IMR-90 (cell line): Measurements from ENCODE around the gene DNM3. TPM values are rescaled to one million over a fixed set of nuclear protein-coding genes. Genes with fewer than 3 reads are reported as not detected.

Experiments used
- ATAC-seq: fragments of 200-7000 bp; cut with Tn5 transposase; 2 replicates; pipeline ENCODE4 v1.9.1; 2020; ENCODE audit warnings: low read depth, mild to moderate bottlenecking, moderate library complexity
- BruUV-seq: library from RNA; stranded (reverse); fragments of 400-500 nt; replicated peaks from 2 replicates; lab custom pipeline; 2021; lab: Mats Ljungman, UMichigan
- CTCF ChIA-PET: fragments of 300-600 bp; formaldehyde crosslinking; extraction: SDS; loops from one replicate; lab custom pipeline; 2021; ENCODE audit warnings: antibody characterized with exemption; lab: Yijun Ruan, JAX
- POLR2A ChIA-PET: fragments of 300-600 bp; sonication (Branson Sonifier 250); formaldehyde crosslinking; loops from one replicate; lab custom pipeline; 2022; ENCODE audit warnings: antibody characterized with exemption; ENCODE audit not compliant: unreplicated experiment; lab: Charles Lee
- DNase-seq: peaks from one replicate; pipeline ENCODE4 v3.0.0; 2013
- H2AFZ ChIP-seq: replicated peaks from 2 replicates; pipeline ENCODE3; 2013; ENCODE audit warnings: low read length, mild to moderate bottlenecking; ENCODE audit not compliant: poor library complexity
- H2AK5ac ChIP-seq: 2 replicates; pipeline ENCODE4 v1.6.1; 2013; ENCODE audit warnings: low read depth, low read length, inconsistent platforms
- H2AK9ac ChIP-seq: replicated peaks from 2 replicates; pipeline ENCODE3; 2013; ENCODE audit warnings: mild to moderate bottlenecking, low read depth, low read length, moderate library complexity; ENCODE audit not compliant: poor library complexity
- H2BK120ac ChIP-seq: 2 replicates; pipeline ENCODE4 v1.6.1; 2013; ENCODE audit warnings: low read depth, low read length, inconsistent platforms
- H2BK15ac ChIP-seq: 3 replicates; pipeline ENCODE4 v1.6.1; 2013; ENCODE audit warnings: low read depth, low read length, inconsistent platforms
- H2BK20ac ChIP-seq: 2 replicates; pipeline ENCODE4 v1.6.1; 2013; ENCODE audit warnings: low read depth, mild to moderate bottlenecking, inconsistent platforms, low read length, moderate library complexity
- H2BK5ac ChIP-seq: 2 replicates; pipeline ENCODE4 v1.6.1; 2013; ENCODE audit warnings: mild to moderate bottlenecking, low read depth, low read length, inconsistent platforms; ENCODE audit not compliant: poor library complexity, severe bottlenecking
- H3K14ac ChIP-seq: replicated peaks from 2 replicates; pipeline ENCODE4 v1.6.1; 2013; ENCODE audit warnings: low read depth, low read length, inconsistent platforms
- H3K18ac ChIP-seq: 2 replicates; pipeline ENCODE4 v1.6.1; 2013; ENCODE audit warnings: low read depth, low read length, control low read depth
- H3K23ac ChIP-seq: 2 replicates; pipeline ENCODE4 v1.6.1; 2013; ENCODE audit warnings: low read depth, low read length, inconsistent platforms
- H3K27ac ChIP-seq: 2 replicates; pipeline ENCODE4 v1.5.1; 2013; ENCODE audit warnings: mild to moderate bottlenecking, control low read depth, low read length; ENCODE audit not compliant: insufficient read depth
- H3K27me3 ChIP-seq: 2 replicates; pipeline ENCODE4 v1.6.1; 2013; ENCODE audit warnings: low read length; ENCODE audit not compliant: control insufficient read depth, insufficient read depth
- H3K36me3 ChIP-seq: 2 replicates; pipeline ENCODE4 v1.6.1; 2013; ENCODE audit warnings: low read length, mixed read lengths; ENCODE audit not compliant: control insufficient read depth, insufficient read depth
- H3K4ac ChIP-seq: 2 replicates; pipeline ENCODE4 v1.6.1; 2013; ENCODE audit warnings: low read depth, low read length, inconsistent platforms
- H3K4me1 ChIP-seq: 2 replicates; pipeline ENCODE4 v1.6.1; 2013; ENCODE audit warnings: low read length, mixed read lengths; ENCODE audit not compliant: control insufficient read depth, insufficient read depth
- H3K4me2 ChIP-seq: 2 replicates; pipeline ENCODE4 v1.6.1; 2013; ENCODE audit warnings: low read depth, mild to moderate bottlenecking, control low read depth, low read length, moderate library complexity
- H3K4me3 ChIP-seq: 2 replicates; pipeline ENCODE4 v1.5.1; 2013; ENCODE audit warnings: low read depth, mild to moderate bottlenecking, control low read depth, low read length, moderate library complexity; ENCODE audit not compliant: insufficient read depth
- H3K56ac ChIP-seq: 2 replicates; pipeline ENCODE4 v1.6.1; 2013; ENCODE audit warnings: low read length, inconsistent platforms; ENCODE audit not compliant: insufficient read depth; ENCODE audit errors: extremely low read depth
- H3K79me1 ChIP-seq, 2 experiments: 2 replicates each; pipeline ENCODE4 v1.6.1; 2013; ENCODE audit warnings: low read length in 2 of 2, inconsistent platforms in 1 of 2, low read depth in 1 of 2
- H3K9ac ChIP-seq: 2 replicates; pipeline ENCODE4 v1.6.1; 2013; ENCODE audit warnings: low read depth, low read length, control low read depth
- H3K9me1 ChIP-seq: 2 replicates; pipeline ENCODE4 v1.6.1; 2013; ENCODE audit warnings: low read length, inconsistent platforms; ENCODE audit not compliant: insufficient read depth
- H3K9me3 ChIP-seq: 2 replicates; pipeline ENCODE4 v1.6.1; 2013; ENCODE audit warnings: low read length; ENCODE audit not compliant: control insufficient read depth, insufficient read depth
- H4K20me1 ChIP-seq: 2 replicates; pipeline ENCODE4 v1.6.1; 2013; ENCODE audit warnings: low read length, inconsistent platforms; ENCODE audit not compliant: insufficient read depth
- H4K5ac ChIP-seq: 2 replicates; pipeline ENCODE4 v1.6.1; 2013; ENCODE audit warnings: mild to moderate bottlenecking, low read depth, low read length, control low read depth
- H4K8ac ChIP-seq, 2 experiments: 2 replicates each; pipeline ENCODE4 v1.6.1; 2013; ENCODE audit warnings: low read depth in 2 of 2, low read length in 2 of 2, control low read depth in 1 of 2, inconsistent platforms in 1 of 2
- H4K91ac ChIP-seq: 2 replicates; pipeline ENCODE4 v1.6.1; 2013; ENCODE audit warnings: low read depth, low read length, inconsistent platforms; ENCODE audit not compliant: insufficient read depth
- CEBPB ChIP-seq: IDR thresholded peaks from 2 replicates; pipeline ENCODE4 v1.6.1; 2012; ENCODE audit warnings: low read depth, low read length, improper control_type of control experiment
- MAFK ChIP-seq: IDR thresholded peaks from 2 replicates; pipeline ENCODE4 v1.6.1; 2012; ENCODE audit warnings: low read depth, low read length, improper control_type of control experiment
- MAZ ChIP-seq: IDR thresholded peaks from 2 replicates; pipeline ENCODE4 v1.6.1; 2012; ENCODE audit warnings: low read depth, mild to moderate bottlenecking, low read length, improper control_type of control experiment, moderate library complexity, borderline replicate concordance
- NFE2L2 ChIP-seq: fragments of 150-350 bp; IDR thresholded peaks from 2 replicates; pipeline ENCODE4 v1.6.1; 2016; ENCODE audit warnings: low read depth, mild to moderate bottlenecking, low read length
- RAD21 ChIP-seq: IDR thresholded peaks from 2 replicates; pipeline ENCODE4 v1.6.1; 2012; ENCODE audit warnings: low read length, improper control_type of control experiment
- RCOR1 ChIP-seq: IDR thresholded peaks from 2 replicates; pipeline ENCODE4 v1.6.1; 2012; ENCODE audit warnings: mild to moderate bottlenecking, low read length, improper control_type of control experiment; ENCODE audit not compliant: insufficient replicate concordance
- RFX5 ChIP-seq: IDR thresholded peaks from 2 replicates; pipeline ENCODE4 v1.8.0; 2012; ENCODE audit warnings: low read depth, mild to moderate bottlenecking, low read length, moderate library complexity
- USF2 ChIP-seq: fragments of 150-350 bp; IDR thresholded peaks from 2 replicates; pipeline ENCODE4 v1.6.1; 2017; ENCODE audit warnings: mild to moderate bottlenecking, antibody characterized with exemption, low read length, low read depth
- WGBS, 2 experiments: methylation state at CpG; one replicate each; pipeline versions ENCODE4 v1.1.5 to v1.1.7; 2013; ENCODE audit warnings: missing lambda C conversion rate in 2 of 2; ENCODE audit not compliant: insufficient read length in 1 of 2; ENCODE audit errors: extremely low coverage in 2 of 2; 5-methylcytosine and 5-hydroxymethylcytosine counted together
- dilution Hi-C: fragments of 300-500 bp; cut with HindIII; formaldehyde crosslinking; loops from one replicate; pipeline ENCODE4 v1.14.3; 2018; ENCODE audit warnings: low sequenced_read_pairs; ENCODE audit not compliant: unreplicated experiment
- in situ Hi-C: fragments of 300-500 bp; cut with MboI; formaldehyde crosslinking; loops from 3 replicates; pipeline ENCODE4 v1.14.3; 2019; ENCODE audit warnings: low sequenced_read_pairs, inconsistent platforms, mixed read lengths
- intact Hi-C: fragments of 100-400 bp; cut with micrococcal nuclease; formaldehyde crosslinking; loops from 2 replicates; pipeline ENCODE4 v1.10.0; 2022
- polyA plus RNA-seq, 3 experiments: library from polyadenylated mRNA; depleted of rRNA; stranded (reverse); fragments of >200 nt; gene quantifications; 2 replicates each; pipeline ENCODE4 v1.2.3, GENCODE V29; 2012; ENCODE audit warnings: low replicate concordance in 1 of 3
- total RNA-seq: library from RNA; depleted of rRNA; stranded (reverse); fragments of >200 nt; gene quantifications from 2 replicates; pipeline ENCODE4 v1.2.3, GENCODE V29; 2012
- TF ChIP-seq, protein P1 (sequence below): conservative IDR thresholded peaks from 2 replicates; pipeline ENCODE4 v1.5.1; 2012; ENCODE audit warnings: mild to moderate bottlenecking, low read depth, low read length, improper control_type of control experiment

The DNM3 gene
- total and polyA plus RNA-seq, 2 of the 4 experiments (the other 2 are of a cell fraction): 0.36 TPM

- Histone ChIP-seq H2AK5ac (no peak overlapping the region), H2AFZ (no peak overlapping the region), H4K20me1 (no peaks in the 10 kb centered on the region), H3K9me3 (no peaks in the 10 kb centered on the region), H2BK20ac (no peak overlapping the region), H2BK15ac (no peak overlapping the region), H3K18ac (no peak overlapping the region), H4K8ac (no peak overlapping the region), H3K79me1 (no peaks in the 10 kb centered on the region), H3K14ac (no peak overlapping the region), H4K91ac (no peak overlapping the region), H3K56ac (no peak overlapping the region), H3K9me1 (no peaks in the 10 kb centered on the region), H3K23ac (no peak overlapping the region), H4K5ac (no peak overlapping the region), H2BK5ac (no peak overlapping the region), H2AK9ac (no peak overlapping the region), H3K27ac (no peak overlapping the region), H3K4me1 (no peaks in the 10 kb centered on the region), H3K4me3 (no peak overlapping the region), H3K27me3 (no peaks in the 10 kb centered on the region), H3K36me3 (no peaks in the 10 kb centered on the region), H2BK120ac (no peak overlapping the region), H3K4me2 (no peak overlapping the region), H3K9ac (no peak overlapping the region), H3K4ac (no peak overlapping the region)
- dilution Hi-C loops: no loop called here
- DNase-seq: no peak
- WGBS, 2 experiments: no CpG with 5 or more reads among the region's 1 CpG
- CTCF ChIA-PET: no interaction called here
- TF ChIP-seq, protein P1, sequence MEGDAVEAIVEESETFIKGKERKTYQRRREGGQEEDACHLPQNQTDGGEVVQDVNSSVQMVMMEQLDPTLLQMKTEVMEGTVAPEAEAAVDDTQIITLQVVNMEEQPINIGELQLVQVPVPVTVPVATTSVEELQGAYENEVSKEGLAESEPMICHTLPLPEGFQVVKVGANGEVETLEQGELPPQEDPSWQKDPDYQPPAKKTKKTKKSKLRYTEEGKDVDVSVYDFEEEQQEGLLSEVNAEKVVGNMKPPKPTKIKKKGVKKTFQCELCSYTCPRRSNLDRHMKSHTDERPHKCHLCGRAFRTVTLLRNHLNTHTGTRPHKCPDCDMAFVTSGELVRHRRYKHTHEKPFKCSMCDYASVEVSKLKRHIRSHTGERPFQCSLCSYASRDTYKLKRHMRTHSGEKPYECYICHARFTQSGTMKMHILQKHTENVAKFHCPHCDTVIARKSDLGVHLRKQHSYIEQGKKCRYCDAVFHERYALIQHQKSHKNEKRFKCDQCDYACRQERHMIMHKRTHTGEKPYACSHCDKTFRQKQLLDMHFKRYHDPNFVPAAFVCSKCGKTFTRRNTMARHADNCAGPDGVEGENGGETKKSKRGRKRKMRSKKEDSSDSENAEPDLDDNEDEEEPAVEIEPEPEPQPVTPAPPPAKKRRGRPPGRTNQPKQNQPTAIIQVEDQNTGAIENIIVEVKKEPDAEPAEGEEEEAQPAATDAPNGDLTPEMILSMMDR: no peak
- no peak for TF ChIP-seq RFX5
- no peak for TF ChIP-seq CEBPB
- no peak for TF ChIP-seq NFE2L2
- no peak for TF ChIP-seq RCOR1
- TF ChIP-seq USF2: no peak
- no peak for TF ChIP-seq MAFK
- TF ChIP-seq MAZ: no peak
- TF ChIP-seq RAD21: no peak
- POLR2A ChIA-PET: interaction anchor here (0.5 kb wide), 1 partner anchor 849 kb away, joined by 4 read pairs; no protein-coding TSS in a partner anchor
- BruUV-seq: no TSS peak
- ATAC-seq: no peak
- in situ Hi-C loops: no loop called here
- intact Hi-C loops: no loop called here
These were observed 19.4 kb downstream of the DNM3 start for GRCh38 chr1:171860696-171861095.
